PC-3 (cell line): ENCODE data around the gene MFSD6L.

ENCODE experiments used
- EZH2 ChIP-seq: fragments of 300-600 bp; sonication (generic); IDR thresholded peaks from one replicate; pipeline ENCODE4 v1.6.1; 2017; ENCODE audit warnings: antibody characterized with exemption, mild to moderate bottlenecking, low read length; ENCODE audit not compliant: unreplicated experiment
- TF ChIP-seq, protein P1 (sequence below): fragments of 300-600 bp; sonication (generic); conservative IDR thresholded peaks from 2 replicates; pipeline ENCODE4 v1.5.1; 2017; ENCODE audit warnings: antibody characterized with exemption, low read depth, mild to moderate bottlenecking, low read length

DNA sequence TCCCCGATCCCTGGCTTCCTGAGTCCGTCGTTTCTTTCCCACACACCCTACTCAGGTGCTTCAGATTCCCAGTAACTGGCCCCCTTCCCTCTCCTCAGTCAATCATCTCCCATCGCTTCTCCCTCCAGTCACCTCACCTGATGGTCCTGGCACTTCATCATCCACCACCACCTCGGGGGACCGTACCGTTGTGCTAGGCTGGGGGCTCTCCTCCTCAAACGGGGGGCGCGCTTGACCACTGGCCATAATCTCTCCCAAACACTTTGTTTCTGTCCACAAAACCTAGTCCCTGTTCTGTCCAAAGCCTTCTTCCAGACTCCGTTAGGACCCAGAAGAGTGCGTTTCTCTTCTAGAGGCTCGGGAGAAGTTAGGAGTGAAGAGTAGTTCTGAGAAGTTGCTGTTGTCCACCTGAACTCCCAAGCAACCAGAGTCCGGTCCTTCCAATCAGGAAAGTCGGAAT, 41.0 kb downstream of the MFSD6L start, which contains the start of gene SPDYE4:
- no peak for TF ChIP-seq EZH2
- TF ChIP-seq, protein P1, sequence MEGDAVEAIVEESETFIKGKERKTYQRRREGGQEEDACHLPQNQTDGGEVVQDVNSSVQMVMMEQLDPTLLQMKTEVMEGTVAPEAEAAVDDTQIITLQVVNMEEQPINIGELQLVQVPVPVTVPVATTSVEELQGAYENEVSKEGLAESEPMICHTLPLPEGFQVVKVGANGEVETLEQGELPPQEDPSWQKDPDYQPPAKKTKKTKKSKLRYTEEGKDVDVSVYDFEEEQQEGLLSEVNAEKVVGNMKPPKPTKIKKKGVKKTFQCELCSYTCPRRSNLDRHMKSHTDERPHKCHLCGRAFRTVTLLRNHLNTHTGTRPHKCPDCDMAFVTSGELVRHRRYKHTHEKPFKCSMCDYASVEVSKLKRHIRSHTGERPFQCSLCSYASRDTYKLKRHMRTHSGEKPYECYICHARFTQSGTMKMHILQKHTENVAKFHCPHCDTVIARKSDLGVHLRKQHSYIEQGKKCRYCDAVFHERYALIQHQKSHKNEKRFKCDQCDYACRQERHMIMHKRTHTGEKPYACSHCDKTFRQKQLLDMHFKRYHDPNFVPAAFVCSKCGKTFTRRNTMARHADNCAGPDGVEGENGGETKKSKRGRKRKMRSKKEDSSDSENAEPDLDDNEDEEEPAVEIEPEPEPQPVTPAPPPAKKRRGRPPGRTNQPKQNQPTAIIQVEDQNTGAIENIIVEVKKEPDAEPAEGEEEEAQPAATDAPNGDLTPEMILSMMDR = no peak
